Measurements from ENCODE around the gene CEACAM5.

The CEACAM5 gene

GRCh38 chr19:41699231-41699967, 9.0 kb upstream of the CEACAM5 start:
- no peaks in the 10 kb centered on the region for H3K4me1 ChIP-seq (ENCODE audit: insufficient read depth, low read length, severe bottlenecking)
- no peak overlapping the region for H3K9ac ChIP-seq (ENCODE audit: low read length)
- H3K4me3 ChIP-seq (ENCODE audit: low read depth, low read length, poor library complexity, severe bottlenecking), result no peak overlapping the region
- H3K9me2 ChIP-seq (ENCODE audit: low read depth, low read length), result no peaks in the 10 kb centered on the region
- TF ChIP-seq CTCF (IDR thresholded peaks at IDR 0.05; ENCODE audit: low read length), result no peak
- TF ChIP-seq EZH2 (IDR thresholded peaks at IDR 0.05; ENCODE audit: borderline replicate concordance, low read length), result no peak
- H3K79me2 ChIP-seq (ENCODE audit: insufficient read depth, low read length), result no peaks in the 10 kb centered on the region
- H3K27me3 ChIP-seq (ENCODE audit: insufficient read depth, low read length), result no peaks in the 10 kb centered on the region
- H3K27ac ChIP-seq (ENCODE audit: low read depth, low read length, poor library complexity, severe bottlenecking), result no peak overlapping the region
- no peaks in the 10 kb centered on the region for H3F3A ChIP-seq (ENCODE audit: insufficient read depth, low read length)
- H2AFZ ChIP-seq (ENCODE audit: low read length), result no peak overlapping the region
- H3K9me3 ChIP-seq (ENCODE audit: low read length), result no peaks in the 10 kb centered on the region
- H3K4me2 ChIP-seq (ENCODE audit: low read length), result no peak overlapping the region
- H4K20me1 ChIP-seq (ENCODE audit: insufficient read depth, low read length), result no peaks in the 10 kb centered on the region
- H3K36me3 ChIP-seq (ENCODE audit: insufficient read depth, low read length), result no peaks in the 10 kb centered on the region

- Histone ChIP-seq H3K79me2 (ENCODE audit: insufficient read depth, low read length) (no peaks in the 10 kb centered on the region), H4K20me1 (ENCODE audit: insufficient read depth, low read length) (no peaks in the 10 kb centered on the region), H3K27ac (ENCODE audit: low read depth, low read length, poor library complexity, severe bottlenecking) (no peak overlapping the region), H2AFZ (ENCODE audit: low read length) (no peak overlapping the region), H3F3A (ENCODE audit: insufficient read depth, low read length) (no peaks in the 10 kb centered on the region), H3K36me3 (ENCODE audit: insufficient read depth, low read length) (no peaks in the 10 kb centered on the region), H3K4me3 (ENCODE audit: low read depth, low read length, poor library complexity, severe bottlenecking) (no peak overlapping the region), H3K9ac (ENCODE audit: low read length) (no peak overlapping the region), H3K4me2 (ENCODE audit: low read length) (no peak overlapping the region), H3K9me2 (ENCODE audit: low read depth, low read length) (no peaks in the 10 kb centered on the region), H3K9me3 (ENCODE audit: low read length) (no peaks in the 10 kb centered on the region), H3K27me3 (ENCODE audit: insufficient read depth, low read length) (no peaks in the 10 kb centered on the region), H3K4me1 (ENCODE audit: insufficient read depth, low read length, severe bottlenecking) (no peaks in the 10 kb centered on the region)
- no peak for TF ChIP-seq CTCF (IDR thresholded peaks at IDR 0.05; ENCODE audit: low read length)
- no peak for TF ChIP-seq EZH2 (IDR thresholded peaks at IDR 0.05; ENCODE audit: borderline replicate concordance, low read length)
These were observed 8.5 kb upstream of the CEACAM5 start for GRCh38 chr19:41699968-41700323.

- no peak for TF ChIP-seq CTCF (IDR thresholded peaks at IDR 0.05; ENCODE audit: low read length)
- TF ChIP-seq EZH2 (IDR thresholded peaks at IDR 0.05; ENCODE audit: borderline replicate concordance, low read length), result no peak
- H3K9me2 ChIP-seq (ENCODE audit: low read depth, low read length), result no peaks in the 10 kb centered on the region
- no peaks in the 10 kb centered on the region for H3K36me3 ChIP-seq (ENCODE audit: insufficient read depth, low read length)
- H3K4me3 ChIP-seq (ENCODE audit: low read depth, low read length, poor library complexity, severe bottlenecking), result no peak overlapping the region
- no peaks in the 10 kb centered on the region; the same call in 1 of the 2 replicates for H3K27me3 ChIP-seq (ENCODE audit: insufficient read depth, low read length)
- no peaks in the 10 kb centered on the region for H3K4me1 ChIP-seq (ENCODE audit: insufficient read depth, low read length, severe bottlenecking)
- H3F3A ChIP-seq (ENCODE audit: insufficient read depth, low read length), result no peaks in the 10 kb centered on the region
- no peak overlapping the region for H3K4me2 ChIP-seq (ENCODE audit: low read length)
- no peaks in the 10 kb centered on the region for H4K20me1 ChIP-seq (ENCODE audit: insufficient read depth, low read length)
- no peak overlapping the region for H2AFZ ChIP-seq (ENCODE audit: low read length)
- H3K9ac ChIP-seq (ENCODE audit: low read length), result no peak overlapping the region
- no peaks in the 10 kb centered on the region for H3K79me2 ChIP-seq (ENCODE audit: insufficient read depth, low read length)
- H3K27ac ChIP-seq (ENCODE audit: low read depth, low read length, poor library complexity, severe bottlenecking), result no peak overlapping the region
- no peaks in the 10 kb centered on the region for H3K9me3 ChIP-seq (ENCODE audit: low read length)
These were observed 7.8 kb upstream of the CEACAM5 start for GRCh38 chr19:41700381-41701195.
